HEK293 (cell line): Measurements from ENCODE around the gene LINGO1.
A peak's percentile ranks its signal among the peaks of the same experiment; 100 is the strongest.

Source experiments
- CTCF ChIA-PET: fragments of 350-600 bp; formaldehyde crosslinking; extraction: SDS; loops from one replicate; lab custom pipeline; 2021; ENCODE audit warnings: antibody characterized with exemption; lab: Yijun Ruan, JAX
- POLR2A ChIA-PET: fragments of 300-600 bp; formaldehyde crosslinking; extraction: SDS; loops from one replicate; lab custom pipeline; 2020; ENCODE audit warnings: antibody characterized with exemption, inconsistent platforms; lab: Yijun Ruan, JAX
- H3K27ac ChIP-seq: fragments of 200-500 bp; sonication (Bioruptor generic); 2 replicates; pipeline ENCODE4 v1.5.1; 2014; ENCODE audit warnings: low read depth, low read length, control low read depth, inconsistent platforms; ENCODE audit errors: extremely low read depth
- H3K36me3 ChIP-seq, 2 experiments: fragments of 200-500 bp in 1 of 2; sonication (Bioruptor generic) in 1 of 2; 1 replicate in 1 of 2; 2 replicates in 1 of 2; pipeline ENCODE4 v1.5.1; 2014 to 2017; ENCODE audit warnings: inconsistent platforms in 2 of 2, low read length in 2 of 2; ENCODE audit not compliant: control insufficient read depth in 2 of 2, insufficient read depth in 1 of 2
- H3K4me1 ChIP-seq: fragments of 200-500 bp; sonication (Bioruptor generic); 2 replicates; pipeline ENCODE4 v1.5.1; 2014; ENCODE audit warnings: mild to moderate bottlenecking, low read length, inconsistent platforms; ENCODE audit not compliant: control insufficient read depth, insufficient read depth
- H3K4me3 ChIP-seq: 2 replicates; pipeline ENCODE4 v1.5.1; 2011; ENCODE audit warnings: low read depth, mild to moderate bottlenecking, control low read depth, low read length, moderate library complexity
- H3K9me3 ChIP-seq: fragments of 200-500 bp; sonication (Bioruptor generic); 2 replicates; pipeline ENCODE4 v1.5.1; 2014; ENCODE audit warnings: low read depth, low read length, inconsistent platforms; ENCODE audit not compliant: control insufficient read depth, insufficient read depth
- KLF16 ChIP-seq: fragments of 450-650 bp; formaldehyde crosslinking; IDR thresholded peaks from 2 replicates; pipeline ENCODE4 v1.5.1; 2017; ENCODE audit warnings: missing biosample characterization, missing genetic modification characterization
- PRDM2 ChIP-seq: fragments of 450-650 bp; formaldehyde crosslinking; IDR thresholded peaks from 2 replicates; pipeline ENCODE4 v1.5.1; 2016; ENCODE audit warnings: missing biosample characterization, missing genetic modification characterization, borderline replicate concordance
- SETDB1 ChIP-seq: IDR thresholded peaks from one replicate; pipeline ENCODE4 v1.6.1; 2017; ENCODE audit warnings: mild to moderate bottlenecking, low read length, moderate library complexity, mixed read lengths; ENCODE audit not compliant: insufficient read length
- SP2 ChIP-seq: fragments of 450-650 bp; formaldehyde crosslinking; IDR thresholded peaks from 2 replicates; pipeline ENCODE4 v1.5.1; 2016; ENCODE audit warnings: missing biosample characterization, missing genetic modification characterization
- ZBTB10 ChIP-seq: fragments of 450-650 bp; formaldehyde crosslinking; IDR thresholded peaks from 2 replicates; pipeline ENCODE4 v1.5.1; 2016; ENCODE audit warnings: missing biosample characterization, missing genetic modification characterization
- ZBTB11 ChIP-seq: fragments of 450-650 bp; formaldehyde crosslinking; conservative IDR thresholded peaks from 2 replicates; pipeline ENCODE4 v1.5.1; 2016; ENCODE audit warnings: low read depth, missing biosample characterization, missing genetic modification characterization
- ZBTB20 ChIP-seq: fragments of 450-650 bp; formaldehyde crosslinking; IDR thresholded peaks from 2 replicates; pipeline ENCODE4 v1.5.1; 2016; ENCODE audit warnings: missing biosample characterization, missing genetic modification characterization
- ZBTB48 ChIP-seq: fragments of 450-650 bp; formaldehyde crosslinking; IDR thresholded peaks from 2 replicates; pipeline ENCODE4 v1.5.1; 2016; ENCODE audit warnings: missing biosample characterization, missing genetic modification characterization
- ZIC2 ChIP-seq: fragments of 450-650 bp; formaldehyde crosslinking; IDR thresholded peaks from 2 replicates; pipeline ENCODE4 v1.5.1; 2016; ENCODE audit warnings: missing biosample characterization, missing genetic modification characterization
- ZNF121 ChIP-seq: fragments of 450-650 bp; formaldehyde crosslinking; IDR thresholded peaks from 2 replicates; pipeline ENCODE4 v1.5.1; 2016; ENCODE audit warnings: missing biosample characterization, missing genetic modification characterization
- ZNF140 ChIP-seq: fragments of 450-650 bp; formaldehyde crosslinking; IDR thresholded peaks from 2 replicates; pipeline ENCODE4 v1.5.1; 2016; ENCODE audit warnings: missing biosample characterization, missing genetic modification characterization
- ZNF19 ChIP-seq: fragments of 450-650 bp; formaldehyde crosslinking; IDR thresholded peaks from 2 replicates; pipeline ENCODE4; 2016; ENCODE audit warnings: missing biosample characterization, missing genetic modification characterization, low read depth
- ZNF302 ChIP-seq: fragments of 450-650 bp; formaldehyde crosslinking; IDR thresholded peaks from 2 replicates; pipeline ENCODE4 v1.5.1; 2016; ENCODE audit warnings: missing biosample characterization, missing genetic modification characterization, low read depth
- ZNF341 ChIP-seq: fragments of 450-650 bp; formaldehyde crosslinking; IDR thresholded peaks from 2 replicates; pipeline ENCODE4; 2016; ENCODE audit warnings: low read depth, missing biosample characterization, missing genetic modification characterization
- ZNF416 ChIP-seq: fragments of 450-650 bp; formaldehyde crosslinking; IDR thresholded peaks from 2 replicates; pipeline ENCODE4 v1.5.1; 2016; ENCODE audit warnings: missing biosample characterization, missing genetic modification characterization
- ZNF423 ChIP-seq: fragments of 450-650 bp; formaldehyde crosslinking; IDR thresholded peaks from 2 replicates; pipeline ENCODE4 v1.5.1; 2016; ENCODE audit warnings: missing biosample characterization, missing genetic modification characterization
- ZNF621 ChIP-seq: fragments of 450-650 bp; formaldehyde crosslinking; IDR thresholded peaks from 2 replicates; pipeline ENCODE4 v1.5.1; 2017; ENCODE audit warnings: missing biosample characterization, missing genetic modification characterization
- ZNF624 ChIP-seq: fragments of 450-650 bp; formaldehyde crosslinking; IDR thresholded peaks from 2 replicates; pipeline ENCODE4 v1.5.1; 2017; ENCODE audit warnings: missing biosample characterization, missing genetic modification characterization
- ZSCAN23 ChIP-seq: fragments of 450-650 bp; formaldehyde crosslinking; IDR thresholded peaks from 2 replicates; pipeline ENCODE4 v1.5.1; 2016; ENCODE audit warnings: missing biosample characterization, missing genetic modification characterization
- TF ChIP-seq, protein P1 (sequence below): fragments of 450-650 bp; formaldehyde crosslinking; IDR thresholded peaks from 2 replicates; pipeline ENCODE4 v1.5.1; 2016; ENCODE audit warnings: missing biosample characterization, missing genetic modification characterization

Gene LINGO1

DNA sequence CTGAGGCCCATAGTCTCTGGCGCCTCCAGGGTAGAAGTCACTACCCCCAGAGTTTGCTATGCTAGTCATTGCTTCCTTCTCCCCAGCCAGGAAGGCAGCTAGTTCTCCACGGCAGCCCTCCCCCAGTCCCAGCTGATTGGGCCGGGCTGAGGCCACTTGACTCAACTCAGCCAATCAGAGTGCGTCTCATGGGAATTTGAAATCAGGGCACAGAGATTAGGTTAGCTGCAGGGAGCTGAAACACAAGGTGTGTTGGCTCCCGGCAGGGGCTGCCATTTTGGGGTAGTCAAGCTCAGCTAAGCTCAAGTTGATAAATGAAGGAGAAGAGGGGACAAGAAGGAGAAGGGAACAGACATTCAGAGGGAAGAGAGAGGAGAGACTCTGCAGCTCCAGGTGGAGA is 32.8 kb downstream of the LINGO1 start (continued):
- no peak for TF ChIP-seq ZBTB11 (tag by site-specific recombination)
- TF ChIP-seq SP2, result peak; percentile 49
- peak; percentile 47; the same call in 1 of the 2 replicates for TF ChIP-seq ZNF341 (tag by site-specific recombination)

- Histone ChIP-seq H3K9me3 (no peaks in the 10 kb centered on the region), H3K4me1 (no peaks in the 10 kb centered on the region)
- TF ChIP-seq KLF16 (tag by site-specific recombination) (no peak), ZNF121 (tag by site-specific recombination) (no peak), ZIC2 (no peak), ZNF423 (tag by site-specific recombination) (no peak), PRDM2 (tag by site-specific recombination) (no peak), ZBTB48 (tag by site-specific recombination) (no peak), ZNF140 (tag by site-specific recombination) (no peak), ZBTB20 (tag by site-specific recombination) (no peak), ZNF621 (tag by site-specific recombination) (no peak), ZSCAN23 (tag by site-specific recombination) (no peak), ZNF416 (tag by site-specific recombination) (no peak), ZBTB10 (no peak), ZNF624 (tag by site-specific recombination) (no peak), ZNF302 (tag by site-specific recombination) (no peak), SETDB1 (no peak), ZNF19 (tag by site-specific recombination) (no peak)
- TF ChIP-seq, protein P1, sequence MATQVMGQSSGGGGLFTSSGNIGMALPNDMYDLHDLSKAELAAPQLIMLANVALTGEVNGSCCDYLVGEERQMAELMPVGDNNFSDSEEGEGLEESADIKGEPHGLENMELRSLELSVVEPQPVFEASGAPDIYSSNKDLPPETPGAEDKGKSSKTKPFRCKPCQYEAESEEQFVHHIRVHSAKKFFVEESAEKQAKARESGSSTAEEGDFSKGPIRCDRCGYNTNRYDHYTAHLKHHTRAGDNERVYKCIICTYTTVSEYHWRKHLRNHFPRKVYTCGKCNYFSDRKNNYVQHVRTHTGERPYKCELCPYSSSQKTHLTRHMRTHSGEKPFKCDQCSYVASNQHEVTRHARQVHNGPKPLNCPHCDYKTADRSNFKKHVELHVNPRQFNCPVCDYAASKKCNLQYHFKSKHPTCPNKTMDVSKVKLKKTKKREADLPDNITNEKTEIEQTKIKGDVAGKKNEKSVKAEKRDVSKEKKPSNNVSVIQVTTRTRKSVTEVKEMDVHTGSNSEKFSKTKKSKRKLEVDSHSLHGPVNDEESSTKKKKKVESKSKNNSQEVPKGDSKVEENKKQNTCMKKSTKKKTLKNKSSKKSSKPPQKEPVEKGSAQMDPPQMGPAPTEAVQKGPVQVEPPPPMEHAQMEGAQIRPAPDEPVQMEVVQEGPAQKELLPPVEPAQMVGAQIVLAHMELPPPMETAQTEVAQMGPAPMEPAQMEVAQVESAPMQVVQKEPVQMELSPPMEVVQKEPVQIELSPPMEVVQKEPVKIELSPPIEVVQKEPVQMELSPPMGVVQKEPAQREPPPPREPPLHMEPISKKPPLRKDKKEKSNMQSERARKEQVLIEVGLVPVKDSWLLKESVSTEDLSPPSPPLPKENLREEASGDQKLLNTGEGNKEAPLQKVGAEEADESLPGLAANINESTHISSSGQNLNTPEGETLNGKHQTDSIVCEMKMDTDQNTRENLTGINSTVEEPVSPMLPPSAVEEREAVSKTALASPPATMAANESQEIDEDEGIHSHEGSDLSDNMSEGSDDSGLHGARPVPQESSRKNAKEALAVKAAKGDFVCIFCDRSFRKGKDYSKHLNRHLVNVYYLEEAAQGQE, result no peak
- TF ChIP-seq, all 188 proteins: peak for 0
- H3K36me3 ChIP-seq, result no peaks in the 10 kb centered on the region
- no peak overlapping the region for H3K4me3 ChIP-seq
- ChIA-PET CTCF (interaction anchor here (0.7 to 1.4 kb wide), 4 partner anchors 9 to 34 kb away, joined by 3 to 7 read pairs (median 4); partner anchors contain the start of gene LINGO1), POLR2A (interaction anchor here (0.6 kb wide), 1 partner anchor 235 kb away, joined by 3 read pairs; no protein-coding TSS in a partner anchor)
- H3K27ac ChIP-seq, result no peak overlapping the region
Measured at GRCh38 chr15:77599357-77599756, 33.4 kb downstream of the LINGO1 start.
